ENCODE results near the gene BBOX1.

Gene BBOX1

DNA sequence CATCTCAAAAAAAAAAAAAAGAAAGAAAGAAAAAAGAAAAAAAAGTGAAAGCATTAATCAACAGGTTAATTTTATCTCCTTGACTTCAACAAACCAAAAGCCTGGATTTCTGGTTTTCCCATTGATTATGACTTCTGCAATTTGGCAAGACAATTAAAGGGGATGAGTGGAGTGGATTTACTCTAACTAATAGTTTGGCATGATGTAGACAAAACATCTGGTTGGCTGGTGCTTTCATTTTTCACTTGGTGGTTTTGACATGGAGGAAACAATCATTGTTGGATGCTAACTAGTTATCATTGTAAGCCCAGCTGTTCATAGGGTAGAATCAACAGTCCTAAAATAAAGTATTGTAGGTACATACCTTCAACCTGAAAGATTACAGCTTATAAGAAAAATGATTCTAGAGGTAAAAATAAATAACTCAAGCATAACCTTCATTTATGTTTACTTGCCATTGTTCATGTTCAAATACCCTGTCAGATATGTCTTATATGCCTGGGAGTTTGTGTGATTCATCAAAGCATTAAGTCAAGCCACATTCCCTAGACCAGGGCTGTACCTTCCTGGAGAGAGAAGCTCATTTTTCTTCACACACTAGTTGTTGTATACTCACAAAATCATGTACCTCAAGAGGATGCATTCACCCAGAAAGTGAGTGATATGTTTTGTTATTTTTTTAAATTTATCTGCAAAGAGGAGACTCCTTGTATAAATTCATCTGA lies 31.6 kb upstream of the BBOX1 start:
- no peaks in the 10 kb centered on the region for H3K9me2 ChIP-seq (replicated peaks; ENCODE audit: control insufficient read depth, low read length)
- H3K27ac ChIP-seq (ENCODE audit: low read depth, low read length), result no peak overlapping the region
- TF ChIP-seq, protein P1, sequence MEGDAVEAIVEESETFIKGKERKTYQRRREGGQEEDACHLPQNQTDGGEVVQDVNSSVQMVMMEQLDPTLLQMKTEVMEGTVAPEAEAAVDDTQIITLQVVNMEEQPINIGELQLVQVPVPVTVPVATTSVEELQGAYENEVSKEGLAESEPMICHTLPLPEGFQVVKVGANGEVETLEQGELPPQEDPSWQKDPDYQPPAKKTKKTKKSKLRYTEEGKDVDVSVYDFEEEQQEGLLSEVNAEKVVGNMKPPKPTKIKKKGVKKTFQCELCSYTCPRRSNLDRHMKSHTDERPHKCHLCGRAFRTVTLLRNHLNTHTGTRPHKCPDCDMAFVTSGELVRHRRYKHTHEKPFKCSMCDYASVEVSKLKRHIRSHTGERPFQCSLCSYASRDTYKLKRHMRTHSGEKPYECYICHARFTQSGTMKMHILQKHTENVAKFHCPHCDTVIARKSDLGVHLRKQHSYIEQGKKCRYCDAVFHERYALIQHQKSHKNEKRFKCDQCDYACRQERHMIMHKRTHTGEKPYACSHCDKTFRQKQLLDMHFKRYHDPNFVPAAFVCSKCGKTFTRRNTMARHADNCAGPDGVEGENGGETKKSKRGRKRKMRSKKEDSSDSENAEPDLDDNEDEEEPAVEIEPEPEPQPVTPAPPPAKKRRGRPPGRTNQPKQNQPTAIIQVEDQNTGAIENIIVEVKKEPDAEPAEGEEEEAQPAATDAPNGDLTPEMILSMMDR (IDR thresholded peaks at IDR 0.05; ENCODE audit: low read depth, low read length, poor library complexity, severe bottlenecking), result no peak
- TF ChIP-seq EZH2phosphoT487 (IDR thresholded peaks at IDR 0.05; ENCODE audit: borderline replicate concordance, low read length), result no peak
- no peak overlapping the region for H3K4me3 ChIP-seq (ENCODE audit: low read length)
- H3K79me2 ChIP-seq (ENCODE audit: control insufficient read depth, low read length), result no peaks in the 10 kb centered on the region
- H4K20me1 ChIP-seq (ENCODE audit: control insufficient read depth, insufficient read depth, low read depth, low read length), result no peaks in the 10 kb centered on the region
- H3K4me1 ChIP-seq (ENCODE audit: control insufficient read depth, low read length), result no peaks in the 10 kb centered on the region
- no peak overlapping the region for H3K4me2 ChIP-seq (ENCODE audit: low read length)
- H3F3A ChIP-seq (ENCODE audit: control insufficient read depth, insufficient read depth), result no peaks in the 10 kb centered on the region
- H3K36me3 ChIP-seq (ENCODE audit: control insufficient read depth, low read length), result no peaks in the 10 kb centered on the region
- no peaks in the 10 kb centered on the region for H3K27me3 ChIP-seq (ENCODE audit: control insufficient read depth, low read length)
- H3K9me3 ChIP-seq (ENCODE audit: control insufficient read depth, insufficient read depth, low read length), result no peaks in the 10 kb centered on the region

DNA sequence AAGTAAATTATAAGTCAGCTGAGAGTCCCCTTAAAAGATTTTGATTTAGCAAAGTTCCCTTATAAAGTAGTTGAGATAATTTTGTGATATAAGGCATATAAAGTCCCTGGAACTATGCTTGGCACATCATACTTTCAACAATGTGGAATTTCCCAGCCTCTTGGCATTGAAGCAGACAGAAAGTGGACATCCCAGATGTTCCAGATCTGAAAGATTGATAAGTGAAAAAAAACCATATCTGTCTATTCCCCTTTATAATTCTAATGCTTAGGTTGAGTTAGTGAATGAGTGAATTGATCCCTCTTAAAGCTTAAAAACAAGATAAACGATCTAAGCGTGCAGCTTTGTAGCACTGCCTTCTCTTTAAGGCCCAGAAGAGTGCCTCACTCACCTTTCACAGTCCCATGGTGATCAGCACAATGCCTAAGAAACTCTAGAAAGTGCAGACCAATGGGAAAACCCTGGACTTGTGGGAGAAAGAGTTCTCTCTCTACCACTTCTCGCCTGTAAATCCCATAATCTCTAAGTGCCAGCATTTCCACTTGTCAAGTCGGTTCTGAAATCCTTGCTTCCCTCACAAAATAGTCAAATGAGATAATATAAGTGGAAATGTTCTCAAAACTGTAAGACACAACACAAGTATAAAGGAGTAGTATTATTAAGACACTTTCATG lies 28.9 kb upstream of the BBOX1 start:
- Histone ChIP-seq H3K36me3 (ENCODE audit: control insufficient read depth, low read length) (no peaks in the 10 kb centered on the region), H3K9me3 (ENCODE audit: control insufficient read depth, insufficient read depth, low read length) (no peaks in the 10 kb centered on the region), H3F3A (ENCODE audit: control insufficient read depth, insufficient read depth) (no peaks in the 10 kb centered on the region), H3K4me1 (ENCODE audit: control insufficient read depth, low read length) (no peaks in the 10 kb centered on the region), H3K79me2 (ENCODE audit: control insufficient read depth, low read length) (no peaks in the 10 kb centered on the region), H4K20me1 (ENCODE audit: control insufficient read depth, insufficient read depth, low read depth, low read length) (no peaks in the 10 kb centered on the region), H3K27ac (ENCODE audit: low read depth, low read length) (no peak overlapping the region), H3K4me3 (ENCODE audit: low read length) (no peak overlapping the region), H3K27me3 (ENCODE audit: control insufficient read depth, low read length) (no peaks in the 10 kb centered on the region), H3K9me2 (replicated peaks; ENCODE audit: control insufficient read depth, low read length) (no peaks in the 10 kb centered on the region), H3K4me2 (ENCODE audit: low read length) (no peak overlapping the region)
- TF ChIP-seq EZH2phosphoT487 (IDR thresholded peaks at IDR 0.05; ENCODE audit: borderline replicate concordance, low read length), result no peak
- TF ChIP-seq, protein P1 (IDR thresholded peaks at IDR 0.05; ENCODE audit: low read depth, low read length, poor library complexity, severe bottlenecking), result no peak

DNA sequence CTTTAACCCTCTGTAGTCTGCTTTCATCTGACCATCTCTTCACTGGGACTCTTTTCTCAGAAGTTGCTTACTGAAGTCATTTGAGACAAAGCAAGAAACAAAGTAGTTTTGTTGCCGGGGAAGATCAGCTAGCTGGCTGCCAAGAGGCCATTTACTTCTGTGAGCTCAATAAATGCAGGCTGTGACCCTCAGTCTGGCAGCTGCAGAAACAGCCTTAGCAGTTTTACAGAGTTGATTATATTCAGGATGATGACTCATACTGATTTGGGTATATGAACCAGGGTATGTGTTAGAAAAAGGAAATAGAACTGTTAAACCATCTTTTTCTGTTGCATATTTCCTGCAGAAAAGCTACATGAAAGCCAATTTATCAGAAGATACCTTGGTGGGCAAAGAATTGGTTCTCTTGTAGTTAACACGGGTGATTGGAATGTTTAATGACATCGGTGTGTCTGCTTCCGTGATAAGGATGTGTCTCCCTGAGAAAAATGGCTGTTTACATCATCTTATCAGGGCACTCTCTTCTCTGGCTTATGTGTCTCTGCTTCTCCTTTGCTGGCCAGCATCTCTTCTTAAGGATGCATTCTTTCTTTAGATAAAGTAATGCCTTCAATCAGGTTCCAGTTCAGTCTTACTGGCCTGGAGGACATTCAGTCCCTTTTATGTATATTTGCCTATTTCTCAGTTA lies 28.2 kb upstream of the BBOX1 start:
- Histone ChIP-seq H3K4me1 (ENCODE audit: control insufficient read depth, low read length) (no peaks in the 10 kb centered on the region), H3K27me3 (ENCODE audit: control insufficient read depth, low read length) (no peaks in the 10 kb centered on the region), H3K9me2 (replicated peaks; ENCODE audit: control insufficient read depth, low read length) (no peaks in the 10 kb centered on the region), H4K20me1 (ENCODE audit: control insufficient read depth, insufficient read depth, low read depth, low read length) (no peaks in the 10 kb centered on the region), H3K79me2 (ENCODE audit: control insufficient read depth, low read length) (no peaks in the 10 kb centered on the region), H3F3A (ENCODE audit: control insufficient read depth, insufficient read depth) (no peaks in the 10 kb centered on the region), H3K9me3 (ENCODE audit: control insufficient read depth, insufficient read depth, low read length) (no peaks in the 10 kb centered on the region), H3K4me2 (ENCODE audit: low read length) (no peak overlapping the region), H3K36me3 (ENCODE audit: control insufficient read depth, low read length) (no peaks in the 10 kb centered on the region), H3K4me3 (ENCODE audit: low read length) (no peak overlapping the region), H3K27ac (ENCODE audit: low read depth, low read length) (no peak overlapping the region)
- no peak for TF ChIP-seq EZH2phosphoT487 (IDR thresholded peaks at IDR 0.05; ENCODE audit: borderline replicate concordance, low read length)
- TF ChIP-seq, protein P1 (IDR thresholded peaks at IDR 0.05; ENCODE audit: low read depth, low read length, poor library complexity, severe bottlenecking), result no peak
